Immature natural killer cell (primary cell): Measurements from ENCODE around the gene SMARCA4. TPM values are rescaled to one million over a fixed set of nuclear protein-coding genes. Genes with fewer than 3 reads are reported as not detected.
"Not testable (repeated sequence)": the region's sequence is repeated elsewhere in the genome, so short reads cannot be mapped to it uniquely, and the experiment has no call there.

Source experiments
- DNase-seq, 3 donors: peaks; one replicate each; pipeline ENCODE4 v3.0.0; 2022; ENCODE audit warnings: mixed read lengths in 1 of 3
- H3K27ac Mint-ChIP-seq, 6 donors: one replicate each; pipeline ENCODE4 v1.8.0; 2020; ENCODE audit warnings: mixed read lengths in 6 of 6, mild to moderate bottlenecking in 5 of 6, inconsistent platforms in 4 of 6, moderate library complexity in 3 of 6
- H3K27me3 Mint-ChIP-seq, 3 donors: one replicate each; pipeline ENCODE4 v1.8.0; 2020 to 2021; ENCODE audit warnings: low read depth in 3 of 3, mild to moderate bottlenecking in 3 of 3, mixed read lengths in 3 of 3, moderate library complexity in 3 of 3, inconsistent platforms in 1 of 3
- H3K36me3 Mint-ChIP-seq, 3 donors: one replicate each; pipeline ENCODE4 v1.8.0; 2020; ENCODE audit warnings: mixed read lengths in 3 of 3, inconsistent platforms in 2 of 3, mild to moderate bottlenecking in 2 of 3
- H3K4me1 Mint-ChIP-seq, 2 donors: one replicate each; pipeline ENCODE4 v1.8.0; 2020; ENCODE audit warnings: inconsistent platforms in 2 of 2, mild to moderate bottlenecking in 2 of 2, mixed read lengths in 2 of 2, moderate library complexity in 1 of 2
- H3K4me3 Mint-ChIP-seq, 5 donors: one replicate each; pipeline ENCODE4 v1.8.0; 2020; ENCODE audit warnings: mild to moderate bottlenecking in 5 of 5, mixed read lengths in 5 of 5, inconsistent platforms in 3 of 5, moderate library complexity in 3 of 5
- H3K9me3 Mint-ChIP-seq, 6 donors: one replicate each; pipeline ENCODE4 v1.8.0; 2020; ENCODE audit warnings: mild to moderate bottlenecking in 6 of 6, mixed read lengths in 6 of 6, inconsistent platforms in 4 of 6, moderate library complexity in 3 of 6
- polyA plus RNA-seq, 3 donors: library from polyadenylated mRNA; unstranded; fragments of 300-500 nt; fragmentation: Illumina TruSeq; gene quantifications; one replicate each; pipeline ENCODE4 v1.2.3, GENCODE V29; 2021

The SMARCA4 gene
- polyA plus RNA-seq, 3 donors from 2014 or later = 1.7 to 23.8 (median 6.6) TPM

- peak overlapping the region in 2 of 6 donors; percentile 46 to 59 for H3K27ac Mint-ChIP-seq
- no peak for DNase-seq
- peaks cover 0 to 2% (median 0%) of the 10 kb centered on the region in 3 donors for H3K27me3 Mint-ChIP-seq
- H3K4me1 Mint-ChIP-seq = no peaks in the 10 kb centered on the region
- no peaks in the 10 kb centered on the region for H3K9me3 Mint-ChIP-seq
- peaks cover 17 to 25% (median 19%) of the 10 kb centered on the region in 3 donors for H3K36me3 Mint-ChIP-seq
- H3K4me3 Mint-ChIP-seq = no peak overlapping the region
Measured at GRCh38 chr19:10991521-10992081, 30.8 kb downstream of the SMARCA4 start.

DNA sequence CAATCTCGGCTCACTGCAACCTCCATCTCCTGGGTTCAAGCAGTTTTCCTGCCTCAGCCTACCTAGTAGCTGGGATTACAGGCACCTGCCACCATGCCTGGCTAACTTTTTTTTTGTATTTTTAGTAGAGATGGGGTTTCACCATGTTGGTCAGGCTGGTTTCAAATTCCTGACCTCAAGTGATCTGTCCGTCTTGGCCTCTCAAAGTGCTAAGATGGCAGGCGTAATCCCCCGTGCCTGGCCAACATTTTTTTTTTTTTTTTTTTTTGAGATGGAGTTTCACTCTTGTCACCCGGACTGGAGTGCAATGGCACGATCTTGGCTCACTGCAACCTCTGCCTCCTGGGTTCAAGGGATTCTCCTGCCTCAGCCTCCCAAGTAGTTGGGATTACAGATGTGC, 31.3 kb downstream of the SMARCA4 start:
- not testable (repeated sequence) for H3K4me1 Mint-ChIP-seq, H3K27me3 Mint-ChIP-seq, H3K9me3 Mint-ChIP-seq, DNase-seq, H3K27ac Mint-ChIP-seq, H3K4me3 Mint-ChIP-seq
- H3K36me3 Mint-ChIP-seq = peaks cover 17 to 28% (median 21%) of the 10 kb centered on the region in 3 donors

GRCh38 chr19:10995926-10996600, 35.2 kb downstream of the SMARCA4 start:
- Mint-ChIP-seq H3K4me1 (no peaks in the 10 kb centered on the region), H3K9me3 (no peaks in the 10 kb centered on the region), H3K27ac (peak overlapping the region in 1 of 6 donors; percentile 17), H3K4me3 (no peak overlapping the region), H3K36me3 (peaks cover 9 to 27% (median 15%) of the 10 kb centered on the region in 3 donors), H3K27me3 (peaks cover 0 to 3% (median 2%) of the 10 kb centered on the region in 3 donors)
- DNase-seq = no peak

DNA sequence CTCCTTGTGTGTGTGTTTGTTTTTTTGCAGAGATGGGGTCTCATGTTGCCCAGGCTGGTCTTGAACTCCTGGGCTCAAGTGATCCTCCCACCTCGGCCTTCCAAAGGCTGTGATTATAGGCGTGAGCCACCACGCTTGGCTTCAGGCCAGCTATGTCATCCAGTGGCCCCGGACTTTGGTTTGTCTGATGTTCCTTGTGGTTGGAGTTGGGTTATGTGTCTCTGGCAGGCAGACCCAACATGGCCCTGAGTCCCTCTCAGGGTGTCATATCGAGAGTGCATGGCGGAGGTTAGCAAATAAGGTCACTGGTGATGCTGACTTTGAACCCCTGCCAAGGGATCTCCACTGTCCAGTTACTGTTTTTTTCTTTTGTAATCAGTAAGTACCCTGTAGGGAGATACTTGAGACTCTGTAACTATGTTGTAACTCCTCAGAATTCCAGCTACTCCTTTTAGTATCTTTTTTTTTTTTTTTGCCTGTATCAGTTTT, 37.3 kb downstream of the SMARCA4 start:
- no peaks in the 10 kb centered on the region for H3K9me3 Mint-ChIP-seq

DNA sequence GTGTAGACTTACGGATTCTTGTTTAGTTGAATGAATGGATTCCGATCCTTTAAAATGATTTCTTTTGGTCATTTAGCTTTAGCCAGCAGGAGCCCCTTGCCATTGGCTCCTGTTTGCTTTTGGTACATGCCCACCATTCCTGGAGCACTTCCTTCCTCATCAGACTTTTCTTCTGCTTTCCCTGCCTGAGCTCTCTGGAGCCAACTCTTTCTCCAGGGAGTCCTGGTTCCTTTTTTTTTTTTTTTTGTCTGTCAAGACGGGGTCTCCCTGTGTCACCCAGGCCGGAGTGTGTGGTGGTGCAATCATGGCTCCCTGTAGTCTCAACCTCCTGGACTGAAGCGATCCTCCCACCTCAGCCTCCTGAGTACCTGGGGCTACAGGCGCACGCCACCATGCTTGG, 37.8 kb downstream of the SMARCA4 start:
- peaks cover 0 to 3% (median 2%) of the 10 kb centered on the region in 3 donors for H3K27me3 Mint-ChIP-seq
- no peak overlapping the region for H3K4me3 Mint-ChIP-seq
- no peaks in the 10 kb centered on the region for H3K9me3 Mint-ChIP-seq
- no peak overlapping the region for H3K27ac Mint-ChIP-seq
- no peak for DNase-seq
- no peaks in the 10 kb centered on the region for H3K4me1 Mint-ChIP-seq
- H3K36me3 Mint-ChIP-seq = peaks cover 10 to 34% (median 13%) of the 10 kb centered on the region in 3 donors

More for the DNA sequence above, 37.3 kb downstream of the SMARCA4 start:
- H3K36me3 Mint-ChIP-seq = peaks cover 6 to 32% (median 10%) of the 10 kb centered on the region in 3 donors
- H3K4me3 Mint-ChIP-seq = no peak overlapping the region
- no peak overlapping the region for H3K27ac Mint-ChIP-seq
- DNase-seq = no peak
- no peaks in the 10 kb centered on the region for H3K4me1 Mint-ChIP-seq
- peaks cover 0 to 3% (median 2%) of the 10 kb centered on the region in 3 donors for H3K27me3 Mint-ChIP-seq

DNA sequence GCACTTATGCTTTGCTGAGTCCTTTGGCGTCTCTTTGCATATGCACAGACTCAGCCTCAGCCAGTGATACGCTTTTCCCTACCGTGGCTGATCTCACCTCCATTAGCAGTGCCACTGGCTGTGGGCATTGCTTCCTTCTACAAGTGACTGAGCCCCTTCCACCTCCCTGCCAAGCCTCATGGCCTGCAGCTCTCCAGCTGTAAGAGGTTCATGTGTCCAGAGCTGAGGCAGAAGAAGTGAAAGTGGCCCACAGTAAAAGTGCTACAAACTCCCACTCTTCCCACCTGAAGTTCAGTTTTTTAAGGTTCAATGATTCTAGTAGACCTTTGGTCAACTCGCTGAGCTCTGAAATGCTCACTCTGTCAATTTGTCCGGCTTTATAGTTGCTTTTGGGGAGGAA, 44.7 kb downstream of the SMARCA4 start:
- H3K9me3 Mint-ChIP-seq = no peaks in the 10 kb centered on the region
- H3K4me1 Mint-ChIP-seq = no peaks in the 10 kb centered on the region
- peak overlapping the region in 1 of 6 donors; percentile 45 for H3K27ac Mint-ChIP-seq
- no peak overlapping the region for H3K4me3 Mint-ChIP-seq
- DNase-seq = no peak
- peaks cover 16 to 34% (median 21%) of the 10 kb centered on the region in 3 donors for H3K36me3 Mint-ChIP-seq
- H3K27me3 Mint-ChIP-seq = no peaks in the 10 kb centered on the region

DNA sequence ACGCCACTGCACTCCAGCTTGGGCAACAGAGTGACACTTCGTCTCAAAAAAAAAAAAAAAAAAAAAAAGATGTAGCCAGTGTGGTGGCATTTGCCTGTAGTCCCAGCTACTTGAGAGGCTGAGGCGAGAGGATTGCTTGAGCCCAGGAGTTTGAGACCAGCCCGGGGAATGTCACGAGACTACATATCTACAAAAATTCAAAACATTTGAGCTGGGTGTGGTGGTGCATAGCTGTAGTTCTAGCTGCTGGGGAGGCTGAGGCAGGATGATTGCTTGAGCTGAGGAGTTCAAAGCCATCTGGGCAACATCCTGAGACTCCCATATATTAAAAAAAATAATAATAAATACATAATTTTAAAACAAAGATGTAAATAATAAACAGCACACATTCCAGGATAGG, 46.6 kb downstream of the SMARCA4 start:
- H3K36me3 Mint-ChIP-seq = peaks cover 21 to 39% (median 22%) of the 10 kb centered on the region in 3 donors
- H3K4me1 Mint-ChIP-seq = no peaks in the 10 kb centered on the region
- no peak overlapping the region for H3K4me3 Mint-ChIP-seq
- H3K27me3 Mint-ChIP-seq = no peaks in the 10 kb centered on the region
- DNase-seq = no peak
- H3K27ac Mint-ChIP-seq = no peak overlapping the region
- H3K9me3 Mint-ChIP-seq = no peaks in the 10 kb centered on the region

DNA sequence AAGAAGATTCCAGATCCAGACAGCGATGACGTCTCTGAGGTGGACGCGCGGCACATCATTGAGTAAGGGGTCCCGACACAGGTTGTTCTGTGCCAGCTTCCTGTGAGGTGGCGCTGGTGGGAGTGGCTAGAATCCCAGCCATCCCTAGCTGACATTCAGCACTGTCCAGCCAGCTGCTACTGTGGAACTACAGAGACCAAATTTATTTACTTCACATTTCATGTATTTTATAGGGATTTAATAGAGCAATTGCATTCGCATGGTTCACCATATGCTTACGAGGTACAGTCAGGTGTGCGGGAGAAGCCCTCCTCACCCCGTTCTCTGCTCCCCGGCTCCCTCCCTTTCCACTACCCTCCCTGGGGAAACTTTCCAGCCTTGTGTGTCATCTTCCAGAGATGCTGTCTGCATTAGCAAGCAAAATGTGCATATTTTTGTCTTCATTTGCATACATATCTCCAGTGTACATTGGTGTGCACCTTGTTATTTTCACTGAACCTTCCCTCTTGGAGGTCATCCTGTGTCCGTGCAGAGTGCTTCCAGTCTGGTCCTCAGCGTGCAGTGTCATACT, 47.2 kb downstream of the SMARCA4 start:
- DNase-seq = no peak
- H3K4me3 Mint-ChIP-seq = no peak overlapping the region
- peaks cover 21 to 40% (median 24%) of the 10 kb centered on the region in 3 donors for H3K36me3 Mint-ChIP-seq
- no peaks in the 10 kb centered on the region for H3K27me3 Mint-ChIP-seq
- no peaks in the 10 kb centered on the region for H3K9me3 Mint-ChIP-seq
- H3K4me1 Mint-ChIP-seq = no peaks in the 10 kb centered on the region
- H3K27ac Mint-ChIP-seq = peak overlapping the region in 1 of 6 donors; percentile 37

- H3K4me3 Mint-ChIP-seq = no peak overlapping the region
- no peaks in the 10 kb centered on the region for H3K4me1 Mint-ChIP-seq
- no peaks in the 10 kb centered on the region for H3K9me3 Mint-ChIP-seq
- no peak for DNase-seq
- peaks cover 21 to 43% (median 23%) of the 10 kb centered on the region in 3 donors for H3K36me3 Mint-ChIP-seq
- H3K27ac Mint-ChIP-seq = no peak overlapping the region
- no peaks in the 10 kb centered on the region for H3K27me3 Mint-ChIP-seq
Measured at GRCh38 chr19:11010041-11010440, 49.2 kb downstream of the SMARCA4 start.

DNA sequence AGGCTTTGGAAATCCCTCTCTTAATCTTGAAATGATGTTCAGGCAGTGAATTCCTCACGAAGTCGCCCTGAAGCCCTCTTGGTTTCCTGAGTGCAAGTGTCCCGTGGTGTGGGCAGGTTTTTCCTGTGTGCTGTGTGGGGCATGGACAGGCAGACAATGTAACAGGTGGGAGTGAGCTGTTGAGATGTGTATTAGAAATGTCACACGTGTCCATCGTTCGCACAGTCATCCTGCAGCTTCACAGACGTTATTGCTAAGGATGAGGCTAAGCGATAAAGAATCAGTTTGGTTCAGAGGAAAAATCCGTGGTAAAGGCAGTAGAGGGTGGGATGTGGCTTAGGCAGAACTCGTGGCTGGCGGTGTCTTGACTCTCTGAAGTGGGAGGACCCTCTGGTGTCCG, 51.7 kb downstream of the SMARCA4 start:
- Mint-ChIP-seq H3K4me1 (no peaks in the 10 kb centered on the region), H3K4me3 (no peak overlapping the region), H3K27me3 (no peaks in the 10 kb centered on the region), H3K9me3 (no peaks in the 10 kb centered on the region), H3K36me3 (peaks cover 22 to 43% (median 31%) of the 10 kb centered on the region in 3 donors), H3K27ac (peak overlapping the region in 1 of 6 donors; percentile 70)
- no peak for DNase-seq

- no peaks in the 10 kb centered on the region for H3K27me3 Mint-ChIP-seq
- no peak for DNase-seq
- H3K36me3 Mint-ChIP-seq = peaks cover 19 to 43% (median 27%) of the 10 kb centered on the region in 3 donors
Measured at GRCh38 chr19:11013771-11014170, 52.9 kb downstream of the SMARCA4 start.

DNA sequence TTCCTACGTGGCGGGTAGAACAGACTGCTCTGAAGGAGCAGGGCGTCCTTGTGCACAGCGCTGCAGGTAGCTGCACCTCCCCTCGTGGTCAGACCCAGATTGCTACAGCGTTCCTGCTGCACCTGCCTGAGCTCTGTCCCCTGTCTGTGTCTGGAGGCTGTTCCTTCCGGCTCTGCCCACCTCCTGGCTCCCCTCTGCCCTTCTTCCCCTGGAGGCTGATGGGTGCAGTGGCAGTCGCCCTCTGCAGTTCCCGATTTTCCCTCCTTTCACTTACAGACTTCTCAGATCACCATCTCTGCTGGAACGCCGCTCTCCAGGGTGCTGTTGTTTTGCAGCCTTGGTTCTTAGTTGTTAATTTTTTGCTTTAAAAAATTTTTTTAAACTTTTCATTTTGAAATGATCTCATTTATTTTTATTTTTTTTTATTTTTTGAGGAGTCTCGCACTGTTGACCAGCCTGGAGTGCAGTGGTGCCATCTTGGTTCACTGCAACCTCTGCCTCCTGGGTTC, 53.6 kb downstream of the SMARCA4 start:
- Mint-ChIP-seq H3K4me3 (no peak overlapping the region), H3K9me3 (no peaks in the 10 kb centered on the region), H3K36me3 (peaks cover 19 to 46% (median 27%) of the 10 kb centered on the region in 3 donors), H3K4me1 (no peaks in the 10 kb centered on the region), H3K27me3 (no peaks in the 10 kb centered on the region), H3K27ac (no peak overlapping the region)
- no peak for DNase-seq

More at GRCh38 chr19:11013771-11014170, 52.9 kb downstream of the SMARCA4 start:
- Mint-ChIP-seq H3K27ac (no peak overlapping the region), H3K9me3 (no peaks in the 10 kb centered on the region), H3K4me3 (no peak overlapping the region), H3K4me1 (no peaks in the 10 kb centered on the region)

- Mint-ChIP-seq H3K36me3 (peaks cover 16 to 44% (median 27%) of the 10 kb centered on the region in 3 donors), H3K27ac (no peak overlapping the region), H3K9me3 (no peaks in the 10 kb centered on the region), H3K27me3 (no peaks in the 10 kb centered on the region), H3K4me3 (no peak overlapping the region), H3K4me1 (no peaks in the 10 kb centered on the region)
- DNase-seq = no peak
Measured at GRCh38 chr19:11016631-11017030, 55.8 kb downstream of the SMARCA4 start.
